Esophagus muscularis mucosa (tissue), 4 donors: Measurements from ENCODE around the gene STUM. TPM values are rescaled to one million over a fixed set of nuclear protein-coding genes. Genes with fewer than 3 reads are reported as not detected.

Experiments
- DNase-seq: peaks from one replicate; pipeline ENCODE4 v3.0.0-alpha.2; 2017; ENCODE audit errors: extremely low spot score
- H3K27ac ChIP-seq, 4 donors: fragments of 200-600 bp; sonication (generic); replicated peaks in 1 of 4; 1 replicate in 3 of 4; 2 replicates in 1 of 4; pipeline ENCODE4 v1.5.1; 2016 to 2019; ENCODE audit warnings: mild to moderate bottlenecking in 1 of 4
- H3K27me3 ChIP-seq, 4 donors: fragments of 200-600 bp; sonication (generic); one replicate each; pipeline versions ENCODE4 v1.5.1 to v1.6.0; 2016 to 2019
- H3K36me3 ChIP-seq, 4 donors: fragments of 200-600 bp; sonication (generic); one replicate each; pipeline ENCODE4 v1.5.1; 2016 to 2019
- H3K4me1 ChIP-seq, 4 donors: fragments of 200-600 bp; sonication (generic); one replicate each; pipeline ENCODE4 v1.5.1; 2016 to 2019
- H3K4me3 ChIP-seq, 4 donors: fragments of 200-600 bp; sonication (generic); 1 replicate in 2 of 4; 2 replicates in 2 of 4; pipeline ENCODE4 v1.5.1; 2016 to 2019; ENCODE audit warnings: mild to moderate bottlenecking in 4 of 4, moderate library complexity in 1 of 4
- H3K9me3 ChIP-seq, 4 donors: fragments of 200-600 bp; sonication (generic); 1 replicate in 3 of 4; 2 replicates in 1 of 4; pipeline ENCODE4 v1.5.1; 2016 to 2019
- CTCF ChIP-seq, 3 experiments: fragments of 200-600 bp in 2 of 3; fragments of 450-650 bp in 1 of 3; sonication (generic) in 2 of 3; IDR thresholded peaks; one replicate each; pipeline ENCODE4 v1.5.1; 2017 to 2019; ENCODE audit warnings: antibody characterized with exemption in 3 of 3, mild to moderate bottlenecking in 2 of 3, moderate library complexity in 1 of 3
- EP300 ChIP-seq: sonication (generic); formaldehyde crosslinking; IDR thresholded peaks from one replicate; pipeline ENCODE4 v1.6.1; 2017; ENCODE audit warnings: antibody characterized with exemption
- POLR2A ChIP-seq: fragments of 450-650 bp; IDR thresholded peaks from one replicate; pipeline ENCODE4 v1.6.1; 2017; ENCODE audit warnings: antibody characterized with exemption, moderate library complexity, mild to moderate bottlenecking, low read depth
- POLR2AphosphoS5 ChIP-seq, 2 donors: sonication (generic); formaldehyde crosslinking; IDR thresholded peaks; one replicate each; pipeline ENCODE4 v1.6.1; 2017; ENCODE audit warnings: antibody characterized with exemption in 2 of 2
- WGBS: methylation state at CpG from one replicate; pipeline ENCODE4 v1.1.5; 2018; 5-methylcytosine and 5-hydroxymethylcytosine counted together
- intact Hi-C: fragments of 100-400 bp; cut with DNase I; formaldehyde crosslinking; loops from one replicate; pipeline ENCODE4 v1.15.1; 2023
- total RNA-seq, 4 donors: library from RNA; depleted of rRNA; stranded (reverse); fragments of >200 nt; gene quantifications; one replicate each; pipeline versions ENCODE4 v1.1.0 to v1.2.1, GENCODE V29; 2016

The STUM gene
- total RNA-seq, 4 donors from 2014 or later: 3.1 to 7.6 (median 6.3) TPM

GRCh38 chr1:226553924-226554282 is 5.3 kb downstream of the STUM start:
- intact Hi-C loops: no loop called here
- H3K9me3 ChIP-seq: no peaks in the 10 kb centered on the region
- WGBS: 86% methylated on average over 6 of the region's 6 CpGs
- H3K36me3 ChIP-seq: no peaks in the 10 kb centered on the region
- no peak for TF ChIP-seq CTCF (IDR thresholded peaks at IDR 0.05)
- TF ChIP-seq POLR2A: no peak
- TF ChIP-seq EP300: no peak
- no peak for TF ChIP-seq POLR2AphosphoS5 (IDR thresholded peaks at IDR 0.05)
- no peak overlapping the region for H3K4me3 ChIP-seq
- peaks cover 0 to 5% (median 0%) of the 10 kb centered on the region in 4 donors for H3K27me3 ChIP-seq
- H3K4me1 ChIP-seq: peaks cover 16 to 44% (median 33%) of the 10 kb centered on the region in 4 donors
- DNase-seq: no peak
- peak overlapping the region in 1 of 4 donors; percentile 5 for H3K27ac ChIP-seq

GRCh38 chr1:226555092-226555491 is 6.5 kb downstream of the STUM start:
- Histone ChIP-seq H3K9me3 (no peaks in the 10 kb centered on the region), H3K4me1 (peaks cover 4 to 32% (median 21%) of the 10 kb centered on the region in 4 donors), H3K4me3 (no peak overlapping the region), H3K36me3 (no peaks in the 10 kb centered on the region), H3K27ac (no peak overlapping the region), H3K27me3 (no peaks in the 10 kb centered on the region)
- TF ChIP-seq POLR2A (no peak), CTCF (IDR thresholded peaks at IDR 0.05) (no peak), POLR2AphosphoS5 (IDR thresholded peaks at IDR 0.05) (no peak), EP300 (no peak)
- intact Hi-C loops: no loop called here
- WGBS: 95% methylated on average over 4 of the region's 4 CpGs
- DNase-seq: no peak

- Histone ChIP-seq H3K27ac (no peak overlapping the region), H3K9me3 (no peaks in the 10 kb centered on the region), H3K4me1 (peaks cover 0 to 13% (median 5%) of the 10 kb centered on the region in 4 donors), H3K36me3 (no peaks in the 10 kb centered on the region), H3K4me3 (no peak overlapping the region), H3K27me3 (no peaks in the 10 kb centered on the region)
- DNase-seq: no peak
- TF ChIP-seq POLR2AphosphoS5 (IDR thresholded peaks at IDR 0.05): no peak
- TF ChIP-seq POLR2A: no peak
- no peak for TF ChIP-seq CTCF (IDR thresholded peaks at IDR 0.05)
- TF ChIP-seq EP300: no peak
- intact Hi-C loops: no loop called here
- 92% methylated on average over 2 of the region's 2 CpGs for WGBS
Measured at GRCh38 chr1:226557424-226557823, 8.9 kb downstream of the STUM start.

GRCh38 chr1:226558036-226558650 is 9.6 kb downstream of the STUM start:
- TF ChIP-seq POLR2AphosphoS5 (IDR thresholded peaks at IDR 0.05) (no peak), POLR2A (no peak), EP300 (no peak), CTCF (IDR thresholded peaks at IDR 0.05) (no peak)
- Histone ChIP-seq H3K4me1 (peaks cover 0 to 14% (median 6%) of the 10 kb centered on the region in 4 donors), H3K9me3 (no peaks in the 10 kb centered on the region), H3K36me3 (no peaks in the 10 kb centered on the region), H3K27ac (no peak overlapping the region), H3K27me3 (no peaks in the 10 kb centered on the region), H3K4me3 (no peak overlapping the region)
- DNase-seq: no peak
- intact Hi-C loops: no loop called here
- WGBS: 62% methylated on average over 6 of the region's 6 CpGs

GRCh38 chr1:226560243-226560642 is 11.7 kb downstream of the STUM start:
- peaks cover 3 to 28% (median 23%) of the 10 kb centered on the region in 4 donors for H3K4me1 ChIP-seq
- no peaks in the 10 kb centered on the region for H3K27me3 ChIP-seq
- TF ChIP-seq POLR2A (no peak), CTCF (IDR thresholded peaks at IDR 0.05) (no peak), POLR2AphosphoS5 (IDR thresholded peaks at IDR 0.05) (no peak), EP300 (no peak)
- no peak overlapping the region for H3K27ac ChIP-seq
- H3K9me3 ChIP-seq: no peaks in the 10 kb centered on the region
- no peaks in the 10 kb centered on the region for H3K36me3 ChIP-seq
- WGBS: 95% methylated on average over 7 of the region's 7 CpGs
- H3K4me3 ChIP-seq: no peak overlapping the region
- intact Hi-C loops: no loop called here
- no peak for DNase-seq
